ENCODE data around the gene PSMB1.
A peak's percentile ranks its signal among the peaks of the same experiment; 100 is the strongest.
"Not testable (repeated sequence)": the region's sequence is repeated elsewhere in the genome, so short reads cannot be mapped to it uniquely, and the experiment has no call there.

Gene PSMB1

DNA sequence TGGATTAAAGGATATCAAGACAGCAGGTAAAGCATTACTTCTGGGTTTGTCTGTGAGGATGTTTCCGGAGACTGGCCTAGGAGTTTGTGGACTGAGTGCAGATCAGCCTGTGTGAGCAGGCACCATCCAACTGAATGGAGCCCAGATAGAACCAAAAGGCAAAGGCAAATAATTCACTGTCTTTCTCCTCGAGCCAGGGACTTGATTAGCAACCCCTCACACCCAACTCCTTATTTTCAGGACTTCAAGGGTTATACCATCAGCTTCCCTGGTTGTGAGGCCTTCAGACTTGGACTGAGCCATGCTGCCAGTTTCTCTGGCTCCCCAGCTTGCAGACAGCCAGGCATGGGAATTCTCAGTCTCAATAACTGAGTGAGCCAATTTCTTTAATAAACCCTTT lies 19.3 kb downstream of the PSMB1 start:
- no peak for DNase-seq

DNA sequence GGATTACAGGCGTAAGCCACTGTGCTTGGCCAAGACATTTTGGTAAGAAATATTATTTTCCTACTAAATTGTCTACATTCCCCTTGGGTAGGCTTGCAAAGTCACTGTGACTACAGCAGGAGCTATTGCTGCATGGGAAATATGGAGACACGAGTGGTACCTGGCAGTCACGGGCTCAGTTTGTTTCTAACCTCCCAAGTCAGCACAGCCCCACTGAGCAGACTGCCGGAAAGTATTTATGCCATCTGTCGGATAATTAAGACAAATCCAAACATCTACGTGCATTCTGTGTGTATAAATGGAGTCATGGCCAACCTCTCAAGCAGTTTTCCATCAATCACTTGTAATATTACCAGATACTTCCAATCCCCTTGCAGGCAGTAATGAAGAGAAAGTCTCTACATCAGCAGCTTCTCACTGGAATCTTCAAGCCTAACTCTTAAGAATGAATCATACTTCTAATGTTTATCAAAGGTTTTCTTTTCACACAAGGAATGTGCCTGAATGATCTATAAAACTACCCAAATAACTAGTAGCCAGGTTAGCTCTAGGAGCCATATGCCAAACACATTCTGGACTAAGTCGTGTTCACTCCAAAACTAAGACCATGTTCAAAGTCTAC lies 20.1 kb downstream of the PSMB1 start:
- DNase-seq, result no peak

DNA sequence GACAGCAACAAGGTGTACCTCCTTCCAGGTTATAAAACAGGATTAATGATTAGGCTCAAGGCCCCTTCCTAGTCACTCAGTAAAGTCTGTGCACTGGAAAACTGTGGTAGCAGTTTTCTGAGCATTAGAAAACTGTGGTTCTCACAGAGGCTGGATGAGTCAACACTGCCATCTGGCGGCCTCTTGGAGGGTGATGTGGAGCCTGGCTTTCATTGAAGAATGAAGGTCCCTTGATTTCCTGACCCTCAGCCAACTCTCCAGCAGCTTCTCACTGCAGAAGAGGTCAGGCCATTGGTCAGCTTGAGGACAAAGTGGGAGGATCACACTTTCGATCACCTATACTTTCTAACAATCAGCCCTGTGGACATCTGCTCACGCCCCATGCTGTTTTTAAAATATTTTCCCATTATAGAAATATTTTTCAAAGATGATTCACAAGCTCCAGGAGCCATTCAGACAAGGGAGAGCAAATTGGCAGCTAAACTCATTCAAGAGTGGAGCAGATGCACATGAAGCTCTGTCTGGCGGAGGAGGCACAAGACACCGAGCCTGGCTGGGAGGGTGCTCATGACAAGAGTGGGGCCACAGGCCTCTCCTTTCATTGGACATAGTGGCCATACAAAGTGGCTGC lies 23.2 kb downstream of the PSMB1 start:
- peak; percentile 87 for DNase-seq

DNA sequence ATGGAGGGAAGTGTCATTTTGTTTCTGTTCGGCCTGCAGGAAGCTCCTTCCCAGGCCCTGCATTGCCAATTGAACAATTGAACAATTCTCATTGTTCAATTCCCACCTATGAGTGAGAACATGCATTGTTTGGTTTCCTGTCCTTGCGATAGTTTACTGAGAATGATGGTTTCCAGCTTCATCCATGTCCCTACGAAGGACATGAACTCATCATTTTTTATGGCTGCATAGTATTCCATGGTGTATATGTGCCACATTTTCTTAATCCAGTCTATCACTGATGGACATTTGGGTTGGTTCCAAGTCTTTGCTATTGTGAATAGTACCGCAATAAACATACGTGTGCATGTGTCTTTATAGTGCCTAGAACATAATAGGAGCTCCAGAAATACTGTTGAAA lies 25.1 kb downstream of the PSMB1 start:
- DNase-seq, result not testable (repeated sequence)

DNA sequence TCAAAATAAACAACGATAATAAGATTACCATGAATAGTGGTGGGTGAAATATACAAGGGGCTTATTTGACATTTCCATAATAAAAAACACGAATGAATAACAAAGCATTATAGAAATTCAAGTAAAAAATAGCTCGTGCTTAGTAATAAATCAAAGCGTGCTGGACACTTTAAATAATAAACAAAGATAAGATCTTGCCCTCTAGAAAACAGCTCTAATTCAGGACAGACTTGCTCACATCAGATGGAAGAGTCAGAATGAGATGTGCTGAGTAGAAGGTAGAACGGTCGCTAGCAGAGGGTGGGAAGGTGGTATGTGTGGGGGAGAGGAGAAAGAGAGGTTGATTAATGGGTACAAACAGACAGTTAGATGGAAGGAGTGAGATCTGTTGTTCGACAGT lies 27.3 kb downstream of the PSMB1 start:
- no peak for DNase-seq

DNA sequence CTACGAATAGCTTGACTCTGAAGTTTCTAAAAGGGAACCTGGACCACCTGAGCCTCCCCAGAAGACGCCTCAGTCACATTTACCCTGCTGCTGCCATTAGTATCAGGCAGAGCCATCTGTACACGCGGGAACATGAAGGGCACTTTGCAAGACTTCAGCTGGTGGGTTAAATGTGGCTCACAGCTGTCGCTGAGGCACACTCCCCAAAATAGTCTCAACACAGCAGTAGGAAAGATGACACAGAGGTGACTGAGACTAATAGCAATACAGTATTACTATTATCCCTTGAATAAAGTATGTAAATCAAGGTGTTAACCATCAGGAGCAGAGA lies 29.0 kb downstream of the PSMB1 start:
- no peak for DNase-seq

DNA sequence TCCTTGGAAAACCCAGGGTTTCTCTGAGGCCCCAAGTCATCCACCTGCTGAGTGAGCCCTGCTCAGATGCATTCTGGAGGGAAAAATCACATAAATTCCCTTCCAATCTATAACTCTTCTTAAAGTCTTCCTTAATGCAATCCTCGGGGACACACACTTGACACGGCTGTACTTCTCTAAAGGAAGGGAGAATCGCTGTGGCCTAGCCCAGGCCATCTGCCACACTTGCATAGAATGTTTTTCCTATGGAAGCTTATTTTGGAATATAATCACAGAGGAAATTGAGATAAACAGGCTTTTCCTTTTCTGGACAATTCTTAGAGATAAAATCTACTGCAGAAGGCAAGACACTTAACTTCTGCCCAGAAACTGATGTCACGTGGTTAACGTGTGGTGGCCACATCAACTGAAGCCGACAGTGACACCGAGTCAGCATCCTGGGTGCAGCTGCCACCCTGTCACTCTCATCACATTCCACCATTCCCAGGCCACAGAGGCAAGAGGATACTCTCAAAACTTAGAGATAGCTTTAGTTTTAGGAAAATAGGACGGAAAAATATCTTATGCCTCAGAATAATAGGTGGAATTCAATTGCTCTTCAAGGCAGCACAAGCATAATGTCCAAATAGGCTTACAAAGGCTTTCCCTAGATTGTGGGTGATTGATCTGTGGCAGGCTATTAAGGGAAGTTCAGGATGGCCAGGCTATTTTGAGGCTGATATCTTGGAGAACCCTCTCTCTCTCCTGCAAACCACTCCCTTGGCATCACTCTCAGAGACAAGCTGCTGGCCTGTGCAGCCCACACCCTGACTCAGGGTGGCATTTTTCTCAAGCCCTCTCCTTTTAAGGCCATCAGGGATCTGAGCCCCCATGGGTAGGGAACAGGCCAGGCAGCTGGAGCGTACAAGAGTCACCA lies 29.6 kb downstream of the PSMB1 start:
- no peak for DNase-seq

DNA sequence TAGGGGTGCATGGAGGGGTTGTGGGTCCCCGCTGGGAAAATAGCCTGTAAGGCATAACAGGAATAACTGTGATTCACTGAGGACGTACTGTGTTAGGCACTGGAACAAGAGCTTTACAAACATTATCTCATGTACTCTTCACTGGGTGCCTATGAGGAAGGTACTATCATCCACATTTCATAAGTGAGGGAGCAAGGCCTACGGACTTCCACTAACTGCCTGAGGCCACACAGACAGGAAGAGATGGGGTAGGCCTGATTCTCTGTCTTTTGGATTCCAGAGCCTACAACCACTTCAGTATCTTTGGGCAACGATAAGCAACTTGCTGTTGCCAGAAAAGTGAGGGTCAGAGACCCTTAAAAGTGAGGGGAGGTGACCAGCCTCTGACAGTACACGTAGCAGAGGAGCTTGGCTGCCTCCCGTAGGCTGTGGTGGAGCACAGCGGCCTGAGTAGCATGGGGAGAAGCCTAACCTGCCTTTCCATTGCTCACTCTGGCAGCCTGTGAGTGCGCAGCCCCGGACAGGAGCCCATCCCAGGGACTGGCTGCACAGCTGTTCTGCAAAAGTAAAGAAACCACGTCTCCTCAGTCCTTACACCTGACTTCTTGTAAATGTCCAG lies 30.4 kb downstream of the PSMB1 start:
- no peak for DNase-seq

DNA sequence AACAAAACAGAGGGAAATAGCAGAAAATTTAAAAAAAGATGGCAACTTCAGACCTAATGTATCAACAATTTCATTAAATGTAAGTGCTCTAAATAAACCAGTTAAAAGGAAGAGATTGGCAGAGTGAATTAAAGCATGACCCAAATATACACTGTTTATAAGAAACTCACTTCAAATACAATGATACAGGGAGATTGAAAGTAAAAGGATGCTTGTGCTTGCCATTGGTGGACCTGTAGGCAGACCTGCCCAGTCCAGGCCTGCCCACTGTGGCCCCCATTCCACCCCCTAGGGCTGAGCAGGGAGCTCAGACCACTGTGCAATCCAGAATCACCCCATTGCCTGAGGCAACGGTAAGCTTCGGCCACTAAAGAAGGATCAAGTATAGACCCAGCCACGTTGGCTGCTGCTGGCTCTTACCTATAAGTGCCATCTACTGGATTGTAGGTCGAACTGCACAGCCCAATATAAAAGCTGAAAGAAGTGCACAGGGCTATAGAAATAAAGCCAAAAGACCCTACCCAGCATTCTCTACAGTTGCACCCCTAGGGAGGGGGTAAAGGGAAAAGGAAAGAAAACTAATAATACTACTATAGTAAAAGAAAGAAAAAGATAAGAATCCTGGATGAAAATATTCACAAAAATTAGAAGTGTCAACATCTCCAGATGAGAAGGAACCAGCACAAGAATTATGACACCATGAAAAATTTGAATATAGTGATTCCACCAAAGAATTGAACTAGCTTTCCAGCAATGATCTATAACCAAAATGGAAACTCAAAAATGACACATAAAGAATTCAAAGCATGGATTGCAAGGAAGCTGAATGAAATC lies 36.1 kb downstream of the PSMB1 start:
- DNase-seq, result peak; percentile 69

DNA sequence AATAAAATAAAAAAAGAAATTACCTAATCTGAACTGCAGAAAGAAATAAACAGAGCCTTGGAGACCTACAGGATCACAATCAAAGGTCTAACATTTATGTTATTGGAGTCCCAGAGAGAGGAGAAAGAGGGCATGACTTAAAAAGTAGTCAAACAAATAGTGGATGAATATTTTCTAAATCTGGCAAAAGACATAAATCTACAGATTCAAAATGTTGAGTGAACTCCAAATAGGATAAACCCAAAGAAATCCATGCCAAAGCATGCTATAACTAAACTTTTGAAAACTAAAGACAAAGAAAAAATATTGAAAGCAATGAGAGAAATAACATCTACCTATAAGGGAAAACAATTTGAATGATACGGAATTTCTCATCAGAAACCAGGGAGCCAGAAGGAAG lies 38.2 kb downstream of the PSMB1 start:
- DNase-seq, result no peak

DNA sequence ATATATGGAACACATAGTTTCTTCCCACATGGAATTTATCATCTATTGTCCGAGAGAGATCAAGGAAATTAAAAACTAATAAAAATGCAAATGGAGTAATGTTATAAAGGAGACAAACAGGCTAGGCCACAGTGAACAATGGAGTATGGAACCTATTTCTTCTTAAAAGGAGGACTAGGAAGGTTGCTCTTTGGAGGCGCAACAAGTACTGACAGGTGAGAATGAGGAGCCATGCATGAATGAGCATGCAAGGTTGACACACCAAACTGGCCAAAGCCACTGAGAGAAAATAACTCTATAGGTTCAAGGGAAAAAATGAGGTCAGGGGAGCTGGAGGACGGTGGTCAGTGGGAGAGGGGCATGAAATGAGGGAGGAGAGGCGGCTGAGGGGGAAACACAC lies 40.9 kb downstream of the PSMB1 start:
- no peak for DNase-seq

DNA sequence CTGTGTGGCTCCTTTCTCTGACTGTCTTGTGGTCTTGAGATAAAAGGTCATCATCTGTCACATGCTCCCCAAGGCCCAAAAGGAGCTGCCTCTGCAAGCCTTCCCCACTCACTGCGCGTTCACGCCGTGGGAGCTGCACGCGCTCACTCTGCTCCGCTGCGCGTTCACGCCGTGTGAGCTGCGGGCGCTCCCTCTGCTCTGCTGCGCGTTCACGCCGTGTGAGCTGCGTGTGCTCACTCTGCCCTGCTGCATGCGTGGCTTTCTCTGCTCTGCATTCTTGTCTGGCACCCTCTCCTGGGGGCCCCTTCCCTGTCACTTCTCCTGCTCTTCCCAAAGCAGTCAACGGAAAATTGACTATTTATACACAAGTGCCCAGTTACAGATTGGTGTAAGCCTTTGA lies 42.5 kb downstream of the PSMB1 start:
- DNase-seq, result no peak

DNA sequence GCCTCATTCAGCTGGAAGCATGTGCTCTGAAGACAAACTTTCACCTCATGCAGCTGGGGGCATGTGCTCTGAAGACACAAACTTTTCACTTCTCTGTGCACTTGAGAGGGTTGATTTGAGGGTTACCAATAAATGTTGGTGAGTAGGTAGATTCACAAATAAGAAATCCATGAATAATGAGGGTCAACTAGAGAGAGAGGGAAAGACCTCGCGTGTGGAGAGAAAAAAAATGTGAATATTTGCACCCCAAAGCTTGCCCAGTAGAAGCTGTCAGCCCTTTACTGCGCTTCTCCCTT lies 43.4 kb downstream of the PSMB1 start:
- DNase-seq, result no peak

DNA sequence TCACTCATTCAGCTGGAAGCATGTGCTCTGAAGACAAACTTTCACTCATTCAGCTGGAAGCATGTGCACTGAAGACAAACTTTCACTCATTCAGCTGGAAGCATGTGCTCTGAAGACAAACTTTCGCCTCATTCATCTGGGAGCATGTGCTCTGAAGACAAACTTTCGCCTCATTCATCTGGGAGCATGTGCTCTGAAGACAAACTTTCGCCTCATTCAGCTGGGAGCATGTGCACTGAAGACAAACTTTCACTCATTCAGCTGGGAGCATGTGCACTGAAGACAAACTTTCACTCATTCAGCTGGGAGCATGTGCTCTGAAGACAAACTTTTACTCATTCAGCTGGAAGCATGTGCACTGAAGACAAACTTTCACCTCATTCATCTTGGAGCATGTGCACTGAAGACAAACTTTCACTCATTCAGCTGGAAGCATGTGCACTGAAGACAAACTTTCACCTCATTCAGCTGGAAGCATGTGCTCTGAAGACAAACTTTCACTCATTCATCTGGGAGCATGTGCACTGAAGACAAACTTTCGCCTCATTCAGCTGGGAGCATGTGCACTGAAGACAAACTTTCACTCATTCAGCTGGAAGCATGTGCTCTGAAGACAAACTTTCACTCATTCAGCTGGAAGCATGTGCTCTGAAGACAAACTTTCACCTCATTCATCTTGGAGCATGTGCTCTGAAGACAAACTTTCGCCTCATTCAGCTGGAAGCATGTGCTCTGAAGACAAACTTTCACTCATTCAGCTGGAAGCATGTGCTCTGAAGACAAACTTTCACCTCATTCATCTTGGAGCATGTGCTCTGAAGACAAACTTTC lies 44.0 kb downstream of the PSMB1 start:
- not testable (repeated sequence) for DNase-seq

DNA sequence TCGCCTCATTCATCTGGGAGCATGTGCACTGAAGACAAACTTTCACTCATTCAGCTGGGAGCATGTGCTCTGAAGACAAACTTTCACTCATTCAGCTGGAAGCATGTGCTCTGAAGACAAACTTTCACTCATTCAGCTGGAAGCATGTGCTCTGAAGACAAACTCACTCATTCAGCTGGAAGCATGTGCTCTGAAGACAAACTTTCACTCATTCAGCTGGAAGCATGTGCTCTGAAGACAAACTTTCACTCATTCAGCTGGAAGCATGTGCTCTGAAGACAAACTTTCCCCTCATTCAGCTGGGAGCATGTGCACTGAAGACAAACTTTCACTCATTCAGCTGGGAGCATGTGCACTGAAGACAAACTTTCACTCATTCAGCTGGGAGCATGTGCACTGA lies 44.8 kb downstream of the PSMB1 start:
- DNase-seq, result not testable (repeated sequence)

DNA sequence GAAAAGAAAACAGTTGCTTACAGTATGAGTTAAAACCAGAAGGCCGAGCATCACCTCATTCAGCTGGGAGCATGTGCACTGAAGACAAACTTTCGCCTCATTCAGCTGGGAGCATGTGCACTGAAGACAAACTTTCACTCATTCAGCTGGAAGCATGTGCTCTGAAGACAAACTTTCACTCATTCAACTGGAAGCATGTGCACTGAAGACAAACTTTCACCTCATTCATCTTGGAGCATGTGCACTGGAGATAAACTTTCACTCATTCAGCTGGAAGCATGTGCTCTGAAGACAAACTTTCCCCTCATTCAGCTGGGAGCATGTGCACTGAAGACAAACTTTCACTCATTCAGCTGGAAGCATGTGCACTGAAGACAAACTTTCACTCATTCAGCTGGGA lies 45.4 kb downstream of the PSMB1 start:
- DNase-seq, result not testable (repeated sequence)

DNA sequence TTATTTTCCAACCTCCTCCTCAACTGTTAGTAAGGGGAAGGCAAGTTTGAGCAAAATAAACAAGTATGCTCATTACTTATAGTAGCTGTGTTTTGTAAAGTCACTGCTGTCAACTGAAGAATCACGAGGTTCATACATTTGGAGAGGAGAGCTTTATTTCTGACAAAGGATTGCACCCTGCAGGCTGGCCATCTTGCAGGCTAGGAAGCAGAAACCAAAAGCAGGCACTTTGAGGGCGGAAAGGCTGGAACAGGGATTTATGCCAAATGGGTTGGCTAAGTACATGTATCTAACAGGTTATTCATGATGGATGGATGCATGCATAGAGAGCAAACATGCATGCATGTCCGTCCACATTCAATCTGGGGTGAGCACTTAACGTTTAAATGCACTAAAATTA lies 46.7 kb downstream of the PSMB1 start:
- no peak for DNase-seq

DNA sequence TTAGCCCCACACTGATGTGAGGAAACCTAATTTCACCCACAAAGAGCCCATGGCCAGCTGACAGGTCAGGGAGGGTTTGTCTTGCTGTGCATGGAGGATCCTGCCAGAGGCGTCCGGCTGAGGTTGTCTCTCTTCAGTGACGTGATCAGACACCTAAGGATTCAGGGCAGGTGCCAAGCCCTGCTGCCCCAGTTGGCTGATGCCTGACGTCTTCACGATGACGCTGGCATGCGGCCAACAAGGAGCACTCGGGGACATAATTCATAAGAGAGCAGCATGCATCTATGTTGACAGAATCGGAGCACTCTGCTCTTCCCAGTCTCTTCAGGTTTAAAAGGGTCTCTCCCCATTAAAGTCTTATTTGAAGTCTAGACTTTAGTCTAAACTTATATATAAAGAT lies 47.8 kb downstream of the PSMB1 start:
- DNase-seq, result no peak

DNA sequence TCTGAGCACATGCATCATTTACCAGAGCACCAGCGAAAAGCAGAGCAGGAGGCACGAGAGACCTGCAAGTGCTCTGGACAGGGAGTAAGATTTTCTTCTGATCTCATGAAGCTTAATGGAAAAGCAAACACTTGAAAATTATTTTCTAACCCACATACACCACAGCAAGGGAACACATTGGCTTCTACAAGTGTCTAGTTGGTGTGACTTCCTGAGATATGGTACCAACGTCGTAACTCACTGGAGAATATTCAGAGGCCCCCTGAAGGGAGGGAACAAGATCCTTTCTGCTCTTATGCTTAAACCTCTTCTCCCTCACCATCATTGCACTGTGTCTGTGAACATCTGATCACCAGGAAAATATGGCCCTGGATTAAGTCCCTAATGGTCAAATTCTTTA lies 48.6 kb downstream of the PSMB1 start:
- no peak for DNase-seq

DNA sequence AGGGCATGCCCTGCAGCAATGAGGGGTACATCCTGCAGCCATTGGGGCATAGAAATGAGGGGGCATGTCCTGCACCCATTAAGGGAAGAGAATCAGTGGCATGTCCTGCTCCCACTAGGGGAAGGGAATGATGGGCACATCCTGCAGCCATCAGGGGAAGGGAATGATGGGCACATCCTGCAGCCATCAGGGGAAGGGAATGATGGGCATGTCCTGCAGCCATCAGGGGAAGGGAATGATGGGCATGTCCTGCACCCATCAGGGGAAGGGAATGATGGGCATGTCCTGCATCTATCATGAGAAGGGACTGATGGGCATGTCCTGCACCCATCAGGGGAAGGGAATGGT lies 49.7 kb downstream of the PSMB1 start:
- DNase-seq, result no peak

DNA sequence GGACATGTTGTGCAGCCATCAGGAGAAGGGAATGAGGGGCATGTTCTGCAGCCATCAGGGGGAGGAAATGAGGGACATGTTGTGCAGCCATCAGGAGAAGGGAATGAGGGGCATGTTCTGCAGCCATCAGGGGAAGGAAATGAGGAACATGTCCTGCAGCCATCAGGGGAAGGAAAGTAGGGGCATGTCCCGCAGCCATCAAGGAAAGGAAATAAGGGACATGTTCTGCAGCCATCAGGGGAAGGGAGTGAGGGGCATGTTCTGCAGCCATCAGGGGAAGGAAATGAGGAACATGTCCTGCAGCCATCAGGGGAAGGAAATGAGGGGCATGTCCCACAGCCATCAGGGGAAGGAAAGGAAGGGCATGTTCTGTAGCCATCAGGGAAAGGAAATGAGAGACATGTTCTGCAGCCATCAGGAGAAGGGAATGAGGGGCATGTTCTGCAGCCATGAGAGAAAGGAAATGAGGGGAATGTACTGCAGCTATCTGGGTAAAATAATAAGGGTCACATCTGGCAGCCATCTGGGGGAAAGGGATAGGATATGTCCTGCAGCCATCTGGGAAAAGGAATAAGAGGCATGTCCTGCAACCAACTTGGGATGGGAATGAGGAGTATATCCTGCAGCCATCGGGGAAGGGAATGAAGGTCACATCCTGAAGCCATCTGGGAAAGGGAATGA lies 50.2 kb downstream of the PSMB1 start:
- not testable (repeated sequence) for DNase-seq

DNA sequence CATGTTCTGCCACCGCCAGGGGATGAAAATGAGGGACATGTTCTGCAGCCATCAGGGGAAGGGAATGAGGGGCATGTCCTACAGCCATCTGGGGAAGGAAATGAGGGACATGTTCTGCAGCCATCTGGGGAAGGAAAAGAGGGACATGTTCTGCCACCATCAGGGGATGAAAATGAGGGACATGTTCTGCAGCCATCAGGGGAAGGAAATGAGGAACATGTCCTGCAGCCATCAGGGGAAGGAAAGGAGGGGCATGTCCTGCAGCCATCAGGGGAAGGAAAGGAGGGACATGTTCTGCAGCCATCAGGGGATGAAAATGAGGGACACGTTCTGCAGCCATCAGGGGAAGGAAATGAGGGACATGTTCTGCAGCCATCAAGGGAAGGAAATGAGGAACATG lies 50.8 kb downstream of the PSMB1 start:
- DNase-seq, result not testable (repeated sequence)
